Measurements from ENCODE around the gene MINAR1.

MINAR1 gene

DNA sequence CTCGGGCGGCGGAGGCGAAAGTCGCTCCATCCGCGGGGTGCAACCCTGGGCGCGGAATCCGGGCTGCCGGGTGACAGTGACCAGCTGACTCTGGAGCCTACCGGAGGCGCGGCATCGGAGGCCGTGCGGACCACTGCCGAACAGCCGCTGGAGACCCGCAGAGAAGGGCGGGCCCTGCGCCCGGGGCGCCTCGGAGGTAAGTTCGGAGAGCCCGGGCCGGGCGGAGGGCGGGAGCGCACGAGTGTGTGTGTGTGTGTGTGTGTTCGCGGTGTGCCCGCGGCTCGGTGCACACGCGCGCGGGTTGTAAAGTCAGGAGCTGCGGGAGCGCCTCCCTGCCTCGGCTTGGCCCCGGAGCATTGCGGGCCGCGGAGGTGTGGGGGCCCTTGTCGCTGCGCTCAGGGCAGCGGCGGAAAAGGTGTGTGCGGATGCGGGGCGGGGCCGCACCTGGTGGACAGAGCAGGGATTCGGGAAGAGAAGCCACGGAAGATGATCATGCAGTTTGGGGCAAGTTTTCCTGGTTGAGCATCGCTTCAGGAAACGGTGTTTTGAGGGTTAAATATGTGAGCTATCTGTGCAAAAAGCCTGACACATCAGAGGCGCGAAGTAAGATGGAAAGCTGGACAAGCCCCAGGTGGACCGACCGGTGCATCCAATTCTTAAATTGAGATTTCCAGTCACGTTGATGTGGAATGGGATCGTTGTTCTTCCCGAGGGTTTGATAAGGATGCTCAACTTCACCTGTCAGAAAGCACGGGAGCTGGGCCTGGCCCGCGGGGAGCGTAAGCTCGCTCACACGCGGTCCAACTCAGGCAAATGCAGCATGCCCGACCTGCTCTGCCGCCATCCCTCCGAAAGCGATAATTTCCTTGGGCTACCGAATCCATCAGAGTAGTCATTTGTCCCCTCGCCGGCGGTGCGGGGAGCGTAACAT, 474 bp downstream of the MINAR1 start:
- no peak for DNase-seq (ENCODE audit: low read depth in 2 of 2)

DNA sequence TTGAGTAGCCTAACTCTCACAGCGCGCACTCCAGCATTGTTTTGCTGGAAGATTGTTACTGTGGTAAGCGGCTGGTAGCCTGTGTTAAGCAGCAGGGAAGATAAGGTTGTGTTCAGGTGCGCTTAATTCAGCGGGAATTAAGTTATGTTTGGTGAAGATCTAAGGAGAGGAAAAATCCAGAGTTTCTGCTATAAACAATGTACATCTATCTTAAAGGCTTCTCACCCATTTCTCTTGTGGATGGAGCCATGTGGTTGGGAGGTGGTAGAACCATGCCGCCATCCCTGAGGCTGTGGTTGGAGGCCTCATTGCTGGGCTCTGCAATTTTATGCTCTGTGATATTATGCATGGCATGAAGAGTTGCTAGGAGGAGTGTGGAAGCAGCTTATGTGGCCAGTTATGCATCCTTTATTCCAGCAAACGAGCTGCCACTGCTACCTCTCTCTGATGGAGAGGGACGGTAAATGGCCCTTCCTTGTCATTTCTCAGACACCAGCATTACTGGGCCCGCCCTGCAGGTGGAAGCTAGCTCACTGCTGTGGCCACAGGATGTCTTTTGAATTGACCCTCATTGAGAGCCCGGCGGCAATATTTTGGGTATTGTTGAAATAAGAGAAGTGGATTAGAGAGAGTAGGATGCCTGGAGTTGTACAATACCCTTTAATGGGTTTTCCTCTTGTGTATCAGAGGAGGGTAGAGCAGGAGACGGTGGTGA, 1.3 kb downstream of the MINAR1 start:
- no peak for DNase-seq (ENCODE audit: low read depth in 2 of 2)

DNA sequence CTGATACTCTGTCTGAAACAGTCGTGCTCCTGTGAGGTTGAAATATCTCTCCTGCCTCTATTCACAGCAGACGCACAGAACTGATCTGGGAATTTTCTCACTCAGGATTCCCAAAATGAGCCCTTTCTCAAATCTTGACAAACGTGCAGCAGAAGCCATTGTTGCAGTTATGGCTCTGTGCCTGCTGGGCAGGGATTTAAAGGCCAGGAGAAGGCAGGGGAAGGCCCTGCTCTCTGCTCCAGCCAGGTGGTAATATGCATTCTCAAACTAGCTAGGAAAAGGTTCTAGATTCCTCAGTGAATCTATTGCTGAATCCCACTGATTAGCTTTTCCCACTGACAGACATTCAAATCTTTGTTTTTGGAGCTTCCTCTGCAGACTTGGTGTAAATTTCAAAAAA, 2.2 kb downstream of the MINAR1 start:
- DNase-seq (ENCODE audit: low read depth in 2 of 2): no peak

DNA sequence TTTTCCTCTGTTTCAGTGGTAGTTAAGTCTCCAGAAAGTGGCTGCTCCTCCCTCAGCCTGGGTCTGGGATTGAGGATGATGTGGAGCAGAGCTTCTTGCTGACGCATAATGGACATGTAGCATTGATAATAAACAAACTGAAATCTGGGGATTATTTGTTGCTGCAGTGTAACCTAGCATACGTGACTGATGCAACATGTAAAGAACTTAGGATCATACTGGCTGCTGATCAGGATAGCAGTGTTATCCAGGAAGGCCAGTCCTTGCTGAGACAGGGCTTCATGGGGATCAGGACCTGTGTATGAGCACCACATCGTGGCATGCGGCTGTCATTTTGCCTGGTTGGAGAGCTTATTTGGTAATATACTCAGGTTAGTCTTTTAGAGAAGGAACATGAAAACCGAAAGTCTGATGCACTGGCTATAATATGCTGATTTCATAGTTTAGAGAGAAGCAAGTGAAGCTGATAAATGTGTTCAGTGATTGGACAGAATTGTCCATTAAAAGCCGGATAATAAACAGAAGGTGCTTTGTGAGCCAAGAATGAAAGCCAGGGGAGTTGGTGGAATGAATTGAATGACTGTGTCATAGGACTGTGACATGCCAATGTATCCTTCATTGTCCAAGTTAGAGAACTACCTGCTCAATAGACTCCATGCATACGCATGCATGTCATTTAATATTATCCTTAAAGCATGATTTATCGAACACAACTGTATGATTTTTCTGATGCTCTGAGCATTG, 4.1 kb downstream of the MINAR1 start:
- no peak for DNase-seq (ENCODE audit: low read depth in 2 of 2)

DNA sequence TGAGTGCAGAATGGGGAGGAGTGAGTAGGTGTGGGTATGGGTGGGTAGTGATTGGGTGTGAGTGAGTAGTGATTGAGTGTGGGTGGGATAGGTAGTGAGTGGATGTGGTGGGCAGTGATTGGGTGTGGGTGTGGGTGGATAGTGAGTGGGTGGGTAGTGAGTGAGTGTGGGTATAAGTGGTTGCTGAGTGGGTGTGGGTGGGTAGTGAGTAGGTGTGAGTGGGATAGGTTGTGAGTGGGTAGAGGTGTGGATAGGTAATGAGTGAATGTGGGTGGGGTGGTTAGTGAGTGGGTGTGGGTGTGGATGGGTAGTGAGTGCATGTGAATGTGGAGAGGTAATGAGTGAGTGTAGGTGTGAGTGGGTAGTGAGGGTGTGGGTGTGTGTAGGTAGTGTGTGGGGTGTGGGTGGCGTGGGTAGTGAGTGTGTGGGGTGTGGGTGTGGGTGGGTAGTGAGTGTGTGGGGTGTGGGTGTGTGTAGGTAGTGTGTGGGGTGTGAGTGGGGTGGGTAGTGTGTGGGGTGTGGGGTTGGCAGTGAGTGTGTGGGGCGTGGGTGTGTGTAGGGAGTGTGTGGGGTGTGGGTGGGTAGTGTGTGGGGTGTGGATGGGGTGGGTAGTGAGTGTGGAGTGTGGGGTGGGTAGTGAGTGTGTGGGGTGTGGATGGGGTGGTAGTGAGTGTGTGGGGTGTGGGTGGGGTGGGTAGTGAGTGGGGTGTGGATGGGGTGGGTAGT, 5.3 kb downstream of the MINAR1 start:
- DNase-seq (ENCODE audit: low read depth in 2 of 2): no peak

DNA sequence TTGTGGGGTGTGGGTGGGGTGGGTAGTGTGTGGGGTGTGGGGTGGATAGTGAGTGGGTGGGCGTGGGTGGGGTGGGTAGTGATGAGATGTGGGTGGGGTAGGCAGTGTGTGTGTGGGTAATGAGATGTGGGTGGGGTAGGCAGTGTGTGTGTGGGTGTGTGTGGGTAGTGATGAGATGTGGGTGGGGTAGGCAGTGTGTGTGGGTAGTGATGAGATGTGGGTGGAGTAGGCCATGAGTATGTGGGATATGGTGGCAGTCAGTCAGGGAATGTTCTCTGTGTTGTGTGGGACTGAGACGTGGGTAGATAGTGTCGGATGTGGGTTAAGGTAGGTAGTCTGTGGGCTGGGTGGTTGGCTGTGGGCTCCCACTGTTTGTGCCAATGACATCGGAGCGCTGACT, 7.1 kb downstream of the MINAR1 start:
- DNase-seq (ENCODE audit: low read depth in 2 of 2): no peak

DNA sequence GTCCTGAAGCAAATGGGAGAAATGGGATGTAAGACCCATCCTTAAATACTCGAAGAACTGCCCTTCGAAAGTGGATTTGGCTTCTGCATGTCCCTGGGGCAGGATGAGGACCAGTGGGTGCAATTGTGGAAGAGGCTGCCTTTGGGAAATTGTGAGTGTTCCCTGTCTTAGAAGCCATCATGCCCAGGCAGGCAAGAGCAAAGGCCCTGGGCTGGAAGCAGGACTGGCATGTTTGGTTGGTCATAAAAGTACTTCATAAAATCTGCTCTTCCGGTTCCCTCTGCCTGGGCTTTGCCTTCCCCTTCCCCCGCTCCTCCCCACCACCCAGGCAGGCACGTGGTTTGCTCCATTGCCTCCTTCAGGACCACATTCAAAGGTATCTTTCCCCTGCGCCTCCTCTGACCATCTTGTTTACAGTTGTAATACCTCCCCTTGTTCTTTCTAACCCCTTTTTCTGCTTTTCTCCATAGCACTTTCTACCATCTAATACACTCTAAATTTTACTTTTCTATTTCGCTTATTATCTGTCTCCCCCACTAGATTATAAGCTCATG, 8.3 kb downstream of the MINAR1 start:
- DNase-seq (ENCODE audit: low read depth in 2 of 2): no peak

DNA sequence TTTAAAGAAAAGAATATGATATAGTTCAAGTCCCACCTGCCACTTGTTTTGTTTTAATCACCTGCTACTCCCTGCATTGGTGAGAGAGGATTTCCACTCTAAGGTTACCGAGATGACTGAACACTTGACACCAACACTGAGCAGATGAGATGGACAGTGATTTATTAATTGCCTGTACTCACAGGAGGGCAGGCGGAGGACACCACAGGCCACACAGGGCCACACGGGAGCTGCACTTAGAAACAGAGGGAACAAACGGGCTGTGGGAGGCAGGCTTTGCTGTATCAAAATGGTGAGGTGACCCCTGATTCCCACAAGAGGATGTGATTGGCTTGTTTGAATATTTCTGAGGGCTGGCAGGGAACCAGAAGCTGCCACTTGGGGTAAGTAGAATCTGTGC, 10.8 kb downstream of the MINAR1 start:
- no peak for DNase-seq (ENCODE audit: low read depth in 2 of 2)

DNA sequence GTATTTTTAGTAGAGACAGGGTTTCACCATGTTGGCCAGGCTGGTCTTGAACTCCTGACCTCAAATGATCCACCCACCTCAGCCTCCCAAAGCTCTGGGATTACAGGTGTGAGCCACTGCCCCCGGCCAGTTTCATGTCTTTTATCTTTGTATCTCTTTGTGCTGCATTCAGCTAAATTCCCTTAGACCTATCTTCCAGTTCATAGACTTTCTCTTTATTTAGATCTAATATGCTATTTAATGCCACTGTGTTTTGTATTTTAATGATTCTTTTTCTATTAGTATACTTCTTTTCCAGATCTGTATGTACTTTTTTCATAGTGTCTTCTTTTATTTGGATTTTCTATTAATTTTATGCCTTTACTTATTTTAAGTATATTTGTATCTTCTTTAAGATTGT, 14.9 kb downstream of the MINAR1 start:
- no peak for DNase-seq (ENCODE audit: low read depth in 2 of 2)

DNA sequence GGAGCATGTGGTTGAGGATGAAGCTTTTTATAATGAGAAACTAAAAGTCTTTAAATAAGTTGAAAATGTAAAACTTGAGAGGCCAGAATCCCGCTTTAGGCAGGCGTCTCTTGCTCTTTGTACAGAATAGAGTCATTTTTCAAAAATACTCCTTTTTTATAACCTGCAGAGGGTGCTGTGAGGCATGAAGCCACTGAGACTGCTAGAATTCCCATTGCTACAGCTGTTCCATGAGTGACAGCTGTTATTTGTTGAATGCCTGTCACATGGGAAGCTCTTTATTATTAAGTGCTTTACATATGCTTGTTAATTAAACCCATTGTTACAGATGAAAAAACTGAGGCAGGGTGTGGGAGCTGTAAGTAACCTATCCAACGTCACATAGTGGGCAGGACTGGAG, 18.5 kb downstream of the MINAR1 start:
- no peak for DNase-seq (ENCODE audit: low read depth in 2 of 2)

DNA sequence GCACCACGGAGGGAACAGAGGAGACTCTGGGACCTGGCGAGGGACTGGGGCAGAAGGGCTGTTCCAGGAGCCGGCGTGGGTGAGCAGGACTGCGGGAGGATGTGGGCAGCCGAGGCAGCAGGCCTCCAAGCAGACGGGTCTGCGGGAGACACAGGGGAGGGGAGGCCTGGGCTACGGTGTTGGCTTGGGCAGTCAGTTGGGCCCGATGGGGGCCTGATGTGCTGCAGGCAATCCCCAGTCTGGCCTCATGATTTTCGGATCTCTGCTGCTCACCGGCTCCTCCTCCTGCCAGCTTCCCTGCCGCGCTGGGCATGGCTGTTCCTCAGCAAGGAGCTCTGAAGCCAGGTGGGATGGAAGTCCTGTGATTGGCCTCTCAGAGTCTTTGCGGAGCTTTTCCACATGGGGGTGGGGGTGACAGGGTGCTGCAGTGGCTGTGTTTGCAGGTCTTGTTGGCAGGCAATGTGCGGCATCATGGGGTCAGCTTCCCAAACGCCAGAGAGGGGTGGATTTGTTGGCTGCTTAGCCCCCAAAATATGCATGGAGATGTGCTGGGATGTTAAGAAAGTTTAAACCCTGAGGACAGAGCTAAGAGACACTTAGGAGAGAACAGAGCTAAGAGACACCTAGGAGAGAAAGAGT, 19.3 kb downstream of the MINAR1 start:
- no peak for DNase-seq (ENCODE audit: low read depth in 2 of 2)

DNA sequence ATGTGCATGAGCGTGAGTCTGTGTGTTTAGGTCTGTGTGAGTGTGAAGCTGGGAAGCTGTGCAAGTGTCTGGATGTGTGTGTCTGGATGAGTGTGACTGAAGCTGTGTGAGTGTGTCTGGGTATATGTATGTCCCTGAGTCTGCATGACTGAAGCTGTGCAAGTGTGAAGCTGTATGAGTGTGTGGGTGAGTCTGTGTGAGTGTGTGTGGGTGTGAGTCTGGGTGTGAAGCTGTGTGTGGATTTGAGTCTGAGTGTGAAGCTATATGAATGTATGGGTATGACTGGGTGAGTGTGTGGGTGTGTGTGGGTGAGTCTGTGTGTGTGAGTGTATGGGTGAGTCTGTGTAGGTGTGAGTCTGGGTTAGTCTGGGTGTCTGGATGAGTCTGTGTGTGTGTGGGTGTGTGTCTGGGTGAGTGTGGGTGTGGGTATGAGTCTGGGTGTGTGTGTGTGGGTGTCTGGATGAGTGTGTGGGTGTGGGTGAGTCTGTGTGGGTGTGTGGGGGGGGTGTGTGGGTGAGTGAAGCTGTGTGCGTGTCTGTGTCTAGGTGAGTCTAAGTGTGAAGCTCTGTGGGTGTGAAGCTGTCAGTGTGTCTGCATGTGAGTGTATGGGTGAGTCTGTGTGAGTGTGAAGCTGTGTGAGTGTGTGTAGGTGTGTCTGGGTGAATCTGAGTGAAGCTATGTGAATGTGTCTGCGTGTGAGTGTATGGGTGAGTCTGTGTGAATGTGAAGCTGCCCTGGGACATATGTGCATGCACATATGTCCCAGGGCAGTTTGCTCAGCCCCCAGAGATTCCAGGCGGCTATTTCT, 20.3 kb downstream of the MINAR1 start:
- DNase-seq (ENCODE audit: low read depth in 2 of 2): no peak

DNA sequence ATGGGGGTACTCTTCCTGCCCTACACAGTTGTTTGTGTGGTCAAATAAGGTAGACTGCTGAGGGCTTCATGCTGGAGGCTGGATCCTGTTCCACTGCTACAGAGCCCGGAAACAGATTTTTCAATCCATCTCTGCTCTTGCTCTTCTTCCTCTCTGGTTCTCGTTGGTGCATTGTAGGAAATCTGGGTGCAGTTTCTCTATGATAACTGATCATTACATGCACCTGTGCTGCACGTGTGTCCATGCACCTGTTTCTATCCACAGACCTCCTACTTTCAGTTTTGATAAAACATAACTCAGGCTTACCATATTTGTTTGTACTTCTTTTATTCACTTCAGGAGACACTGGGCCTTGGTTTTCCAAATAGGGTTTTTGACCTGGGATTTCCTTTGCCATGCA, 21.3 kb downstream of the MINAR1 start:
- no peak for DNase-seq (ENCODE audit: low read depth in 2 of 2)

DNA sequence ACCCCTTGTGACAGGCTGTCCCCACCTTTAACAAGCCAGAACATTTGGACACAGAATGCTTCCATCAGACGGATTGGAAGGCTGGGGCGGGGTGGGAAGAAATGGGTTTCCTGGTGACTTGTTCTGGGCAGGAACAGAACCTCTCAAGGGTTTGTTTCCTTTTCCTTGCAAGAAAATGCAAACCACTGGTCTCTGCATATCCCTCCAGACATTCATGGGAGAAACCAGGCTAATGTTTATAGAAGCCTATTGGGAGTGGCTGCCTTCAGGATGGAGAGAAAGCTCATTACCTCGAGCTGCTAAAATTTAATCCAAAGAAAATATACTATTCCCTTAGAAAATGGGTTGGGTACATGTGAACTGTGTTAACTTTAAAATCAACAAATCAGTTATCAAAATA, 21.9 kb downstream of the MINAR1 start:
- DNase-seq (ENCODE audit: low read depth in 2 of 2): no peak

DNA sequence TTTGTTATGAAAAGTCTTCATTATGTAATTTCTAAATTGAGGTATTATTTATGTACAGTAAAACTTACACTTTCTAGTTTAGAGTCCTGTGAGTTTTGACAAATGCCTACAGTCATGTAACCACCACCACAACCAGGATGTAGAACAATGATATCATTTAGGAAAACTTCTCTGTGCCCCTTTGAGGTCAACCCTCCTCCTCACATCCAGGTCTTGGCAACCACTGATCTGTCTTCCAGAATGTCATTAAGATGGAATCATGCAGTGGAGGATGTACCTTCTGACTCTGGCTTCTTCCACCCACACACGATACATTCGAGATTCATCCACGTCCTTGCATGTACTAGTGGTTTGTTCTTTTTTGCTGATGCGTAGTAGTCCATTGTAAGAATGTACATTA, 23.2 kb downstream of the MINAR1 start:
- no peak for DNase-seq (ENCODE audit: low read depth in 2 of 2)

DNA sequence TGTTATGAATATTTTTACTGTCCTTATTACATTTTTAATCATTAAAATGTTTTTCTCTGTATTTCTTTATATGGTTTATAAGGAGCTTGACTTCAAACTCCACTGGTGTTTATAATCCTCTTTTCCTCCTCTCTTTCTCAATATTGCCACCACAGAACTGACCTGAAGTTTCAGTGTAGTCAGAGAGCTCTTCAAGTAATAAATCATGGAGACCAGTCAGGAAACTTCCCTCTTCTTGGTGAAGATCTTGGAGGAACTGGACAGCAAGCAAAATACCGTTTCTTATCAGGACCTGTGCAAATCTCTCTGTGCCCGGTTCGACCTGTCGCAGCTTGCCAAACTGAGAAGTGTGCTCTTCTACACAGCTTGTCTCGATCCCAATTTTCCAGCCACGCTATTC, 23.8 kb downstream of the MINAR1 start:
- no peak for DNase-seq (ENCODE audit: low read depth in 2 of 2)

DNA sequence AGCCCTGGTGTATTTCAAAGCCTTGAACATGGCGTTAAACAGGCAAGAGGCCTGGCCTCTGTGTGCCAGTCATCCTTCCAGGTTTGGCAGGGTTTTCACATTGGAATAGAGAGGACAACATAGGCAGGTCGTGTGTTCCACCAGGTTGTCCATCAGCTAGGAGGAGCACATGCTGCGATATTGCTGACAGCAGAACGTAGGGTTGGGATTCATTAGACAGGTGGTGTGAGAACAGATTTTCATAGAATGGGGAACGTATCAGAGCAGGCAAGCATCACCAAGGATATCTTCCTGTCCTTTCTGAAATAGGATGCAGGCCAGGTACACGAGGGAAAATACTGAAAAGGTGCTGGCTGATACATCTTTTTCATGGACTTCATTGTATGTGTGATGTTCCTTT, 26.4 kb downstream of the MINAR1 start:
- no peak for DNase-seq (ENCODE audit: low read depth in 2 of 2)

DNA sequence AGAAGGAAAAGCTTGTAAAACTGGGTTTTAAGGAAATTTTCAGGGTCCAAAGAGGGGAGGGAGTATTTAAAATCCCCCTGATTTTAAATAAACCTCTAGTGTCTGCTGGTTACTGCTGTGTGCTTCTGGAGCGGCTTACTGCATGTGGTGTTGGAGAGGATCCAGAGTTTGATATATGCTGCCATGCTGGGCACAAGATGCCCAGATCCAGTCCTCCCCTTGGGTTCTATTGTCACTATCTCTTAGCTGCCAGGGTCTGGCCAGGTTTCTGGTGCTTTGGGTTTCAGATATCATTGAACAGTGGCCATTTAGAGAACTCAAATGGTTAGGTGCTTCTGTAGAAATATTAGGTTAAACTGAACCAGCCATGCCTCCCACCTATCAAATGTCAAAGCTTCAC, 27.5 kb downstream of the MINAR1 start:
- DNase-seq (ENCODE audit: low read depth in 2 of 2): no peak

DNA sequence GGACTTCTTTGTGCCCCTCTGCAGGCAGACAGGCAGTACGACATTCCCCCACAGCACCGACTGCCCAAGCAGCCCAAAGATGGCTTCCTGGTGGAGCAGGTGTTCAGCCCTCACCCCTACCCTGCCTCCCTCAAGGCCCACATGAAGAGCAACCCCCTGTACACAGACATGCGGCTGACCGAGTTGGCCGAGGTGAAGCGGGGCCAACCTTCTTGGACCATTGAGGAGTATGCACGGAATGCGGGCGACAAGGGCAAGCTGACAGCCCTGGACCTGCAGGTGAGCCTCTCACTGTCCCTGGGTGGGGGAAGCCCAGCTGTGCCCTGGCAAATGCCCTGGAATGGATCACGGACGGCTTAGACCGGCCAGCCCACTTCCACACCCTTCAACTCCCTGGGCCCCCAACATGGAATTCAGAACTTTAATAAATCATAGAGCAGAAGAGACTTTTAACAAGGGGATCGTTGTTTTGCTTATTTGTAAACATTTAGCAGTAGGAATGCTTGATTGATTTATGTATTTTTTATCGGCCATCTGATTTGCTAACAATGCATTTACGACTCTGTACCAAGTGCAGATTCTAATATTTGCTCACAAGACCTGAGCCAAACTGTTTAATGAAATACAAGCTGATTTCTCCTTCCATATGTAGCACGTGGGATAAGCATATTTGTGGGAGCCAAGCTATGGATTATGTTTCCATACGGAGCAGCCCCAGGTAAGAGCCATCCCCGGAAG, 31.1 kb downstream of the MINAR1 start:
- DNase-seq (ENCODE audit: low read depth in 2 of 2): no peak
